Ascending aorta (tissue), 2 donors: ENCODE measurements around the gene TRIM46. TPM values are rescaled to one million over a fixed set of nuclear protein-coding genes. Genes with fewer than 3 reads are reported as not detected.

ENCODE experiments used
- DNase-seq, 2 donors: peaks; one replicate each; pipeline ENCODE4 v3.0.0-alpha.2; 2019; ENCODE audit warnings: low spot score in 2 of 2
- H3K27ac ChIP-seq, 2 donors: fragments of 200-600 bp; sonication (generic); one replicate each; pipeline ENCODE4 v1.5.1; 2016 to 2017; ENCODE audit warnings: mild to moderate bottlenecking in 1 of 2
- H3K27me3 ChIP-seq: fragments of 200-600 bp; sonication (generic); one replicate; pipeline ENCODE4 v1.5.1; 2017
- H3K36me3 ChIP-seq, 2 donors: fragments of 200-600 bp; sonication (generic); one replicate each; pipeline ENCODE4 v1.5.1; 2016
- H3K4me1 ChIP-seq, 2 donors: fragments of 200-600 bp; sonication (generic); one replicate each; pipeline ENCODE4 v1.5.1; 2016 to 2017; ENCODE audit warnings: mild to moderate bottlenecking in 1 of 2
- H3K4me3 ChIP-seq, 2 donors: fragments of 200-600 bp; sonication (generic); one replicate each; pipeline ENCODE4 v1.5.1; 2016 to 2017; ENCODE audit warnings: mild to moderate bottlenecking in 1 of 2
- H3K9me3 ChIP-seq, 2 donors: fragments of 200-600 bp; sonication (generic); one replicate each; pipeline ENCODE4 v1.5.1; 2016
- CTCF ChIP-seq, 3 experiments: fragments of 200-600 bp in 2 of 3; fragments of 450-650 bp in 1 of 3; sonication (generic) in 2 of 3; IDR thresholded peaks; one replicate each; pipeline ENCODE4 v1.5.1; 2016 to 2019; ENCODE audit warnings: antibody characterized with exemption in 3 of 3, mild to moderate bottlenecking in 1 of 3, moderate library complexity in 1 of 3
- intact Hi-C: fragments of 100-400 bp; cut with DNase I; formaldehyde crosslinking; loops from one replicate; pipeline ENCODE4 v1.15.1; 2023
- total RNA-seq: library from RNA; depleted of rRNA; stranded (reverse); fragments of >200 nt; gene quantifications from one replicate; pipeline ENCODE4 v1.1.0, GENCODE V29; 2016

The TRIM46 gene
- total RNA-seq, 1 donor from 2014 or later: not detected

DNA sequence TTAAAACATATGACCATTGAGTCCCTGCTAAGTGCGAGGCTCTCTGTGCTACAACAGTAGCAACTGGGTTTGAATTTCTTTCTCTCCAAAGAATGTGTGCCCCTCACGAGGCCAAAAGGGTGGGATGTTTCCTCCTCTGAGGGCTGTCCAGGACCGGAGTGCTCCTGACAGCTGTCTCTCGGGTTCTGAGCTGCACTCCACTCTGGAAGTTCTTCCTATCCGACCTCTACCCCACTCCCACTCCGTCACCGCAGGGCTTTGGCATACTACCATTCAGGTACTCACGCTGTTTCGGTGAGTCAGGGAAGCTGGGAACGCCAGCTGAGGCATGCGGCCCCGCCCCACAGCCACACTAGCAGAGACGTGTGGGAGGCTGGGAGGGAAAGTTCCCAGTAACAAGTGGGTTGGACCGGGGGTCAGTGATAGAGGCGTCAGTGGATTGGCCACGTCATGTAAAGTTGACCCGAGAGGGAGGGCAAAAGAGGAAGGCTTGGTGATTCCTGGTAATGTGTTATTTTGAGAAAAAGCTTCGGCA lies 38.7 kb upstream of the TRIM46 start:
- peak; percentile 92 to 98 for DNase-seq
- Histone ChIP-seq H3K27ac (peak overlapping the region; percentile 97 to 100), H3K36me3 (peaks cover 0 to 4% of the 10 kb centered on the region in 2 donors), H3K4me1 (peaks cover 9 to 26% of the 10 kb centered on the region in 2 donors), H3K9me3 (no peaks in the 10 kb centered on the region), H3K27me3 (no peaks in the 10 kb centered on the region), H3K4me3 (peak overlapping the region; percentile 76 to 80)
- intact Hi-C loops: loop anchor here (1.0 to 5.0 kb wide), 5 partner anchors 8 to 1148 kb away; partner anchors contain the start of genes EFNA1, PMVK, RAB13 and ZBTB7B
- TF ChIP-seq CTCF (IDR thresholded peaks at IDR 0.05): no peak

GRCh38 chr1:155135415-155136028 lies 38.1 kb upstream of the TRIM46 start, which contains the start of gene SLC50A1:
TSS of gene SLC50A1 (plus strand) at chr1:155135852. CDS start at chr1:155135912, 60 bp downstream.
- Histone ChIP-seq H3K4me3 (peak within 1 kb of the TSS; percentile 76 to 80), H3K27ac (peak within 1 kb of the TSS; percentile 97 to 100), H3K4me1 (peaks cover 9 to 25% of the 10 kb centered on the region in 2 donors), H3K36me3 (peaks cover 0 to 4% of the 10 kb centered on the region in 2 donors), H3K27me3 (no peaks in the 10 kb centered on the region), H3K9me3 (no peaks in the 10 kb centered on the region)
- intact Hi-C loops: loop anchor here (1.0 to 5.0 kb wide), 5 partner anchors 8 to 1148 kb away; partner anchors contain the start of genes EFNA1, PMVK, RAB13 and ZBTB7B
- peak; percentile 78 to 98 for DNase-seq
- TF ChIP-seq CTCF (IDR thresholded peaks at IDR 0.05): peak; percentile 26 to 72 (median 39)

DNA sequence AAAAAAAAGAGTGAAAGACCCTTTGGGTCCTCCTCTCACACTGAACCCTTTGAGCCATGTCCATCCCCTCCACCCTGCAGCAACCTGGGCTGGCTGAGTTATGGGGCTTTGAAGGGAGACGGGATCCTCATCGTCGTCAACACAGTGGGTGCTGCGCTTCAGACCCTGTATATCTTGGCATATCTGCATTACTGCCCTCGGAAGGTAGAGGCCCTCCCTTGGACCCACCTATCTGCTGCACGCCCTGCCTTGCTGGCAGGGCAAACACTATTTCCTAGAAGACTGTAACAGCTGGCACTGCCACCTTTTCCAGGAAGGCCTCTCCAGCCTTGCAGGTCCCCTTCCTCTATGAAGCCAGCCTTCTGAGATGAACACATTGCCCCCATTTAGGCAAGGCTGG lies 36.9 kb upstream of the TRIM46 start:
- TF ChIP-seq CTCF (IDR thresholded peaks at IDR 0.05): no peak
- H3K4me3 ChIP-seq: peak overlapping the region; percentile 76 to 80
- no peaks in the 10 kb centered on the region for H3K27me3 ChIP-seq
- peak overlapping the region; percentile 97 to 100 for H3K27ac ChIP-seq
- peaks cover 0 to under 1% of the 10 kb centered on the region in 2 donors for H3K36me3 ChIP-seq
- peaks cover 9 to 25% of the 10 kb centered on the region in 2 donors for H3K4me1 ChIP-seq
- intact Hi-C loops: loop anchor here (5.0 kb wide), 3 partner anchors 134 to 1149 kb away; partner anchors contain the start of genes PMVK, RAB13 and ZBTB7B
- no peak for DNase-seq
- no peaks in the 10 kb centered on the region for H3K9me3 ChIP-seq

DNA sequence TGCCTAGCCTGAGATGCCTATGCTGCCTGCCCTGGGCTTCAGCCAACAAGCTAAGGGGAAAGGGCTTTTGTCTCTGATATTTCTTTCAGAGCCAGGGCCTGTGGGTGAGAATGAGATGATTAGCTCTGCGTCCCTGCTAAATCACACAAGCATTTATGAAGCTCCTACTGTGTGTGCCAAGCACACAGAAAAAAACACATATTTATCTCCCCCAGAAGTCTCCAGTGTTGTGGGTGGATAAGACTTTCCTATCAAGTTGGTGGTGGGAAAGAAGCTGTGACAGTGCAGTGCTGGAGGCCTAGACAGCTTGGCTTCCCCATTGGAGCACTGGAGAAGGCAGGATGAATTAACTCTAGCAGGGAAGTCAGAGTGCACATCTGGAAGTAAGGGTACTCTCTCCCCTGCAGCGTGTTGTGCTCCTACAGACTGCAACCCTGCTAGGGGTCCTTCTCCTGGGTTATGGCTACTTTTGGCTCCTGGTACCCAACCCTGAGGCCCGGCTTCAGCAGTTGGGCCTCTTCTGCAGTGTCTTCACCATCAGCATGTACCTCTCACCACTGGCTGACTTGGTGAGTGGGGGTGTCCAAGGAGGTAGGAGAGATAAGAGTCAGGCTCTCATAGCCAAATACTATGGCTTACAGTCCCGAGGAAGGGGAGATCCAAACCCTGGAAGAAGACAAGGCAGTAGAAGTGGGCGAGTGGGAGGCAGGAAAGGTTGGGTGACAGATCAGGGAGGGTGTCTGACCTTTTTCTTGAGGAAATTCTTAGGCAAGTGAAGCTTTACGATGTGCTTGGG lies 36.3 kb upstream of the TRIM46 start:
- Histone ChIP-seq H3K27me3 (no peaks in the 10 kb centered on the region), H3K36me3 (no peaks in the 10 kb centered on the region), H3K9me3 (no peaks in the 10 kb centered on the region), H3K27ac (peak overlapping the region; percentile 97 to 100), H3K4me1 (peaks cover 9 to 25% of the 10 kb centered on the region in 2 donors), H3K4me3 (peak overlapping the region in 1 of 2 donors; percentile 76)
- intact Hi-C loops: loop anchor here (5.0 kb wide), 3 partner anchors 135 to 1150 kb away; partner anchors contain the start of genes PMVK, RAB13 and ZBTB7B
- no peak for TF ChIP-seq CTCF (IDR thresholded peaks at IDR 0.05)
- no peak for DNase-seq

DNA sequence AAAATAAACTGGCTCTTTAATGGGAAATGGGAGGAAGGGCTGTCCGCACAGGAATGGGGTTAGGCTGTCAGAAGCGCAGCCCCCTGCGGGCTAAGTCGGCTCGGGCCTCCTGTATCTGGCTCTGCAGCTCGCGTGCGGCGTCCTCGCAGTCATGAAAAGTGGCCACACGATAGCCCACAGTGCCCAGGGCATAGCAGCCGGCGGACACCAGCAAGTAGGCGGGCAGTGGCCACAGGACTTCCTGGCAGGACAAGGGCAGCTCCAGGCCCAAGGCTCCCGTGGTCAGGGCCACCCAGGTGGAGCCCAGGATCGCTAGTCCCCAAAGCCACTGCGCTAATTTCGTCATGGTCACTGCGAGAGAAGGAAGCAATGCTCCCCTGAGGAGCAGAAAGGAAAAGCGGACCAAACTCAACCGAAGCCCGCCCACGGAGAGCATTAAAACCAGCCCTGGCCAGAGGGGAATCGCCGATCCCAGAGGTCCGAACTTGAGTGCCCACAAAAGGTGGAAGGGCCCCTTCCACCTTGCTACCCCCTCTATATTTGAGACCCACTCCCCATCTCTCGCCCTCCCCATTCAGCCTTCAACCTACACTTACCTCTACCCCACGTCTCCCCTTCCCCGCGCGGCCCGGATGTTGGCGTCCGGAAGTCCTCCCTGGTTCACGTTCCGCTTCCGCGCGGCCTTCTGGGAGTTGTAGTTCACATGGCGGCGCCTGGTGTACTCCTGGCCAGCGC lies 33.6 kb upstream of the TRIM46 start, which contains the start of gene DPM3:
DPM3 (minus strand) TSS at position 637 of the 735 bp plus-strand sequence; CDS start at position 346, 291 bp downstream.
- no peaks in the 10 kb centered on the region for H3K36me3 ChIP-seq
- peak within 1 kb of the TSS; percentile 86 to 88 for H3K27ac ChIP-seq
- peak; percentile 66 to 95 for DNase-seq
- no peaks in the 10 kb centered on the region for H3K9me3 ChIP-seq
- H3K27me3 ChIP-seq: no peaks in the 10 kb centered on the region
- intact Hi-C loops: loop anchor here (1.0 to 5.0 kb wide), 5 partner anchors 33 to 1153 kb away; partner anchors contain the start of genes KRTCAP2, PMVK, RAB13 and TRIM46
- peaks cover 9 to 18% of the 10 kb centered on the region in 2 donors for H3K4me1 ChIP-seq
- peak within 1 kb of the TSS; percentile 70 to 81 for H3K4me3 ChIP-seq
- TF ChIP-seq CTCF (IDR thresholded peaks at IDR 0.05): no peak
